Measurements from ENCODE around the gene PXMP4. TPM values are rescaled to one million over a fixed set of nuclear protein-coding genes. Genes with fewer than 3 reads are reported as not detected.

PXMP4 gene
- polyA plus RNA-seq, 1 donor (not counting 4 experiments of a cell fraction or from before 2014, with no cell fraction given): 3.2 TPM

- Histone ChIP-seq H3K9me3 (ENCODE audit: control insufficient read depth, low read depth, low read length) (no peaks in the 10 kb centered on the region), H3K27me3 (ENCODE audit: control insufficient read depth, extremely low read depth, insufficient read depth, low read length) (no peaks in the 10 kb centered on the region), H3K36me3 (ENCODE audit: control insufficient read depth in 2 of 2, extremely low read depth in 1 of 2, insufficient read depth in 2 of 2, low read length in 2 of 2) (no peaks in the 10 kb centered on the region), H3K79me2 (ENCODE audit: control insufficient read depth, insufficient read depth, low read length) (peaks cover 12% of the 10 kb centered on the region), H3K4me3 (ENCODE audit: control insufficient read depth in 2 of 3, extremely low read depth in 1 of 3, insufficient read depth in 2 of 3, low read depth in 1 of 3, low read length in 3 of 3) (no peak overlapping the region), H3K4me1 (ENCODE audit: control insufficient read depth, extremely low read depth, insufficient read depth, low read length) (peaks cover 11% of the 10 kb centered on the region), H3K4me2 (ENCODE audit: control insufficient read depth, extremely low read depth, insufficient read depth, low read depth, low read length) (no peak overlapping the region), H3K9ac (ENCODE audit: control insufficient read depth, extremely low read depth, insufficient read depth, low read length) (no peak overlapping the region), H3K27ac (ENCODE audit: control insufficient read depth, insufficient read depth, low read length) (no peak overlapping the region), H2AFZ (ENCODE audit: control insufficient read depth, low read length) (no peak overlapping the region), H3K9me1 (ENCODE audit: control insufficient read depth, extremely low read depth, insufficient read depth, low read length) (no peaks in the 10 kb centered on the region), H4K20me1 (ENCODE audit: control insufficient read depth, extremely low read depth, insufficient read depth, low read length) (no peaks in the 10 kb centered on the region)
- no peak for DNase-seq (ENCODE audit: low read depth, low spot score)
- FAIRE-seq: no peak
- dilution Hi-C loops (cut with MboI; ENCODE audit: extremely low pct_ligation_motif_present, low sequenced_read_pairs): no loop called here
- no peak for TF ChIP-seq CTCF (optimal IDR thresholded peaks at IDR 0.05 in 1 of 3, IDR thresholded peaks at IDR 0.05 in 1 of 3, conservative IDR thresholded peaks at IDR 0.05 in 1 of 3; ENCODE audit: extremely low read depth in 1 of 3, insufficient read depth in 2 of 3, low read length in 3 of 3)
Observed at GRCh38 chr20:33680686-33681085, 39.4 kb downstream of the PXMP4 start.

GRCh38 chr20:33679758-33680485 is 40.2 kb downstream of the PXMP4 start:
- Histone ChIP-seq H3K4me2 (ENCODE audit: control insufficient read depth, extremely low read depth, insufficient read depth, low read depth, low read length) (no peak overlapping the region), H3K4me3 (ENCODE audit: control insufficient read depth in 2 of 3, extremely low read depth in 1 of 3, insufficient read depth in 2 of 3, low read depth in 1 of 3, low read length in 3 of 3) (no peak overlapping the region), H3K9me3 (ENCODE audit: control insufficient read depth, low read depth, low read length) (no peaks in the 10 kb centered on the region), H3K9me1 (ENCODE audit: control insufficient read depth, extremely low read depth, insufficient read depth, low read length) (no peaks in the 10 kb centered on the region), H3K4me1 (ENCODE audit: control insufficient read depth, extremely low read depth, insufficient read depth, low read length) (peaks cover 3% of the 10 kb centered on the region), H2AFZ (ENCODE audit: control insufficient read depth, low read length) (no peak overlapping the region), H4K20me1 (ENCODE audit: control insufficient read depth, extremely low read depth, insufficient read depth, low read length) (no peaks in the 10 kb centered on the region), H3K27me3 (ENCODE audit: control insufficient read depth, extremely low read depth, insufficient read depth, low read length) (no peaks in the 10 kb centered on the region), H3K79me2 (ENCODE audit: control insufficient read depth, insufficient read depth, low read length) (peaks cover 5% of the 10 kb centered on the region), H3K36me3 (ENCODE audit: control insufficient read depth in 2 of 2, extremely low read depth in 1 of 2, insufficient read depth in 2 of 2, low read length in 2 of 2) (no peaks in the 10 kb centered on the region), H3K9ac (ENCODE audit: control insufficient read depth, extremely low read depth, insufficient read depth, low read length) (no peak overlapping the region), H3K27ac (ENCODE audit: control insufficient read depth, insufficient read depth, low read length) (no peak overlapping the region)
- DNase-seq (ENCODE audit: low read depth, low spot score) (no peak), FAIRE-seq (no peak)
- no peak for TF ChIP-seq CTCF (optimal IDR thresholded peaks at IDR 0.05 in 1 of 3, IDR thresholded peaks at IDR 0.05 in 1 of 3, conservative IDR thresholded peaks at IDR 0.05 in 1 of 3; ENCODE audit: extremely low read depth in 1 of 3, insufficient read depth in 2 of 3, low read length in 3 of 3)
- TF ChIP-seq EZH2 (IDR thresholded peaks at IDR 0.05; ENCODE audit: low read length): no peak
- dilution Hi-C loops (cut with MboI; ENCODE audit: extremely low pct_ligation_motif_present, low sequenced_read_pairs): no loop called here
